H1 (cell line): Measurements from ENCODE around the gene GNG14. TPM values are rescaled to one million over a fixed set of nuclear protein-coding genes. Genes with fewer than 3 reads are reported as not detected.

Experiments used
- polyA plus RNA-seq, 7 experiments: library from polyadenylated mRNA; depleted of rRNA in 3 of 7; stranded (reverse) in 5 of 7; unstranded in 2 of 7; fragments of >200 nt in 5 of 7; fragments of 200-250 nt in 2 of 7; gene quantifications; 1 replicate in 5 of 7; 2 replicates in 1 of 7; 4 replicates in 1 of 7; pipeline versions ENCODE4 v1.2.1 to v1.2.3, GENCODE V29; 2011 to 2013; ENCODE audit warnings: missing spikeins in 2 of 7, mixed read lengths in 2 of 7
- total RNA-seq: library from RNA; stranded (reverse); fragmentation: NEBNext Ultra II Directional; extraction: Animal tissue kit (Norgen Biotek cat#: 25700); gene quantifications from 2 replicates; pipeline ENCODE4 v1.2.1, GENCODE V29; 2021
- TF ChIP-seq, protein P1 (sequence below): fragments of 300-600 bp; sonication (generic); IDR thresholded peaks from 2 replicates; pipeline ENCODE4 v1.7.1; 2012; ENCODE audit warnings: low read length, moderate library complexity, mild to moderate bottlenecking, inconsistent platforms; ENCODE audit not compliant: insufficient replicate concordance

GNG14 gene
- total and polyA plus RNA-seq, 2 of the 8 experiments (the other 6 are each of a cell fraction or from before 2014, with no cell fraction given), result not detected

GRCh38 chr19:12676928-12677327 is 10.9 kb upstream of the GNG14 start (continued):
- TF ChIP-seq, protein P1, sequence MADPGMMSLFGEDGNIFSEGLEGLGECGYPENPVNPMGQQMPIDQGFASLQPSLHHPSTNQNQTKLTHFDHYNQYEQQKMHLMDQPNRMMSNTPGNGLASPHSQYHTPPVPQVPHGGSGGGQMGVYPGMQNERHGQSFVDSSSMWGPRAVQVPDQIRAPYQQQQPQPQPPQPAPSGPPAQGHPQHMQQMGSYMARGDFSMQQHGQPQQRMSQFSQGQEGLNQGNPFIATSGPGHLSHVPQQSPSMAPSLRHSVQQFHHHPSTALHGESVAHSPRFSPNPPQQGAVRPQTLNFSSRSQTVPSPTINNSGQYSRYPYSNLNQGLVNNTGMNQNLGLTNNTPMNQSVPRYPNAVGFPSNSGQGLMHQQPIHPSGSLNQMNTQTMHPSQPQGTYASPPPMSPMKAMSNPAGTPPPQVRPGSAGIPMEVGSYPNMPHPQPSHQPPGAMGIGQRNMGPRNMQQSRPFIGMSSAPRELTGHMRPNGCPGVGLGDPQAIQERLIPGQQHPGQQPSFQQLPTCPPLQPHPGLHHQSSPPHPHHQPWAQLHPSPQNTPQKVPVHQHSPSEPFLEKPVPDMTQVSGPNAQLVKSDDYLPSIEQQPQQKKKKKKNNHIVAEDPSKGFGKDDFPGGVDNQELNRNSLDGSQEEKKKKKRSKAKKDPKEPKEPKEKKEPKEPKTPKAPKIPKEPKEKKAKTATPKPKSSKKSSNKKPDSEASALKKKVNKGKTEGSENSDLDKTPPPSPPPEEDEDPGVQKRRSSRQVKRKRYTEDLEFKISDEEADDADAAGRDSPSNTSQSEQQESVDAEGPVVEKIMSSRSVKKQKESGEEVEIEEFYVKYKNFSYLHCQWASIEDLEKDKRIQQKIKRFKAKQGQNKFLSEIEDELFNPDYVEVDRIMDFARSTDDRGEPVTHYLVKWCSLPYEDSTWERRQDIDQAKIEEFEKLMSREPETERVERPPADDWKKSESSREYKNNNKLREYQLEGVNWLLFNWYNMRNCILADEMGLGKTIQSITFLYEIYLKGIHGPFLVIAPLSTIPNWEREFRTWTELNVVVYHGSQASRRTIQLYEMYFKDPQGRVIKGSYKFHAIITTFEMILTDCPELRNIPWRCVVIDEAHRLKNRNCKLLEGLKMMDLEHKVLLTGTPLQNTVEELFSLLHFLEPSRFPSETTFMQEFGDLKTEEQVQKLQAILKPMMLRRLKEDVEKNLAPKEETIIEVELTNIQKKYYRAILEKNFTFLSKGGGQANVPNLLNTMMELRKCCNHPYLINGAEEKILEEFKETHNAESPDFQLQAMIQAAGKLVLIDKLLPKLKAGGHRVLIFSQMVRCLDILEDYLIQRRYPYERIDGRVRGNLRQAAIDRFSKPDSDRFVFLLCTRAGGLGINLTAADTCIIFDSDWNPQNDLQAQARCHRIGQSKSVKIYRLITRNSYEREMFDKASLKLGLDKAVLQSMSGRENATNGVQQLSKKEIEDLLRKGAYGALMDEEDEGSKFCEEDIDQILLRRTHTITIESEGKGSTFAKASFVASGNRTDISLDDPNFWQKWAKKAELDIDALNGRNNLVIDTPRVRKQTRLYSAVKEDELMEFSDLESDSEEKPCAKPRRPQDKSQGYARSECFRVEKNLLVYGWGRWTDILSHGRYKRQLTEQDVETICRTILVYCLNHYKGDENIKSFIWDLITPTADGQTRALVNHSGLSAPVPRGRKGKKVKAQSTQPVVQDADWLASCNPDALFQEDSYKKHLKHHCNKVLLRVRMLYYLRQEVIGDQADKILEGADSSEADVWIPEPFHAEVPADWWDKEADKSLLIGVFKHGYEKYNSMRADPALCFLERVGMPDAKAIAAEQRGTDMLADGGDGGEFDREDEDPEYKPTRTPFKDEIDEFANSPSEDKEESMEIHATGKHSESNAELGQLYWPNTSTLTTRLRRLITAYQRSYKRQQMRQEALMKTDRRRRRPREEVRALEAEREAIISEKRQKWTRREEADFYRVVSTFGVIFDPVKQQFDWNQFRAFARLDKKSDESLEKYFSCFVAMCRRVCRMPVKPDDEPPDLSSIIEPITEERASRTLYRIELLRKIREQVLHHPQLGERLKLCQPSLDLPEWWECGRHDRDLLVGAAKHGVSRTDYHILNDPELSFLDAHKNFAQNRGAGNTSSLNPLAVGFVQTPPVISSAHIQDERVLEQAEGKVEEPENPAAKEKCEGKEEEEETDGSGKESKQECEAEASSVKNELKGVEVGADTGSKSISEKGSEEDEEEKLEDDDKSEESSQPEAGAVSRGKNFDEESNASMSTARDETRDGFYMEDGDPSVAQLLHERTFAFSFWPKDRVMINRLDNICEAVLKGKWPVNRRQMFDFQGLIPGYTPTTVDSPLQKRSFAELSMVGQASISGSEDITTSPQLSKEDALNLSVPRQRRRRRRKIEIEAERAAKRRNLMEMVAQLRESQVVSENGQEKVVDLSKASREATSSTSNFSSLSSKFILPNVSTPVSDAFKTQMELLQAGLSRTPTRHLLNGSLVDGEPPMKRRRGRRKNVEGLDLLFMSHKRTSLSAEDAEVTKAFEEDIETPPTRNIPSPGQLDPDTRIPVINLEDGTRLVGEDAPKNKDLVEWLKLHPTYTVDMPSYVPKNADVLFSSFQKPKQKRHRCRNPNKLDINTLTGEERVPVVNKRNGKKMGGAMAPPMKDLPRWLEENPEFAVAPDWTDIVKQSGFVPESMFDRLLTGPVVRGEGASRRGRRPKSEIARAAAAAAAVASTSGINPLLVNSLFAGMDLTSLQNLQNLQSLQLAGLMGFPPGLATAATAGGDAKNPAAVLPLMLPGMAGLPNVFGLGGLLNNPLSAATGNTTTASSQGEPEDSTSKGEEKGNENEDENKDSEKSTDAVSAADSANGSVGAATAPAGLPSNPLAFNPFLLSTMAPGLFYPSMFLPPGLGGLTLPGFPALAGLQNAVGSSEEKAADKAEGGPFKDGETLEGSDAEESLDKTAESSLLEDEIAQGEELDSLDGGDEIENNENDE, result no peak
- TF ChIP-seq, all 59 proteins: peak for 0
